ENCODE data around the gene JPH4. TPM values are rescaled to one million over a fixed set of nuclear protein-coding genes. Genes with fewer than 3 reads are reported as not detected.
A peak's percentile ranks its signal among the peaks of the same experiment; 100 is the strongest.
"Not testable (repeated sequence)": the region's sequence is repeated elsewhere in the genome, so short reads cannot be mapped to it uniquely, and the experiment has no call there.

Gene JPH4
- total and polyA plus RNA-seq, 3 experiments from 2014 or later: 1.8 TPM; not detected in 1

GRCh38 chr14:23612802-23613201, 34.2 kb upstream of the JPH4 start:
- Histone ChIP-seq H3K4me1 (ENCODE audit: insufficient read depth, low read length) (peaks cover 29% of the 10 kb centered on the region), H3K9me3 (ENCODE audit: low read length) (no peaks in the 10 kb centered on the region), H3K27ac (ENCODE audit: low read depth, low read length) (no peak overlapping the region), H3K27me3 (ENCODE audit: insufficient read depth, low read length, poor library complexity, severe bottlenecking) (no peaks in the 10 kb centered on the region), H3K4me3 (ENCODE audit: low read length) (no peak overlapping the region), H3K36me3 (ENCODE audit: insufficient read depth, low read length) (no peaks in the 10 kb centered on the region)
- no peaks in the 10 kb centered on the region for H3K36me3 Mint-ChIP-seq
- H3K9me3 Mint-ChIP-seq: peaks cover 0 to 1% (median 0%) of the 10 kb centered on the region in 5 donors
- H3K27me3 Mint-ChIP-seq: peaks cover 6 to 10% of the 10 kb centered on the region in 2 donors
- ChIA-PET POLR2A (no interaction called here), CTCF (interaction anchor here (1.2 to 5.8 kb wide), 3 partner anchors 20 to 316 kb away, joined by 3 to 51 read pairs (median 28); no protein-coding TSS in a partner anchor)
- H3K27ac Mint-ChIP-seq: no peak overlapping the region
- peaks cover 28 to 33% (median 28%) of the 10 kb centered on the region in 3 donors for H3K4me1 Mint-ChIP-seq
- no peak overlapping the region for H3K4me3 Mint-ChIP-seq
- DNase-seq: no peak

- Mint-ChIP-seq H3K27me3 (peaks cover 6 to 10% of the 10 kb centered on the region in 2 donors), H3K27ac (peak overlapping the region in 4 of 8 donors; percentile 8 to 84 (median 42))
Observed at GRCh38 chr14:23612354-23612732, 33.8 kb upstream of the JPH4 start.

GRCh38 chr14:23610815-23611289, 32.3 kb upstream of the JPH4 start:
- Mint-ChIP-seq H3K4me3 (peak overlapping the region in 6 of 7 donors; percentile 69 to 89 (median 74)), H3K27ac (peak overlapping the region; percentile 76 to 98 (median 90)), H3K9me3 (peaks cover 0 to 1% (median 0%) of the 10 kb centered on the region in 5 donors), H3K4me1 (peaks cover 28 to 33% (median 28%) of the 10 kb centered on the region in 3 donors), H3K27me3 (peaks cover 5 to 6% of the 10 kb centered on the region in 2 donors), H3K36me3 (no peaks in the 10 kb centered on the region)
- DNase-seq: peak in 1 of 5 donors; percentile 13
- no peak overlapping the region for H3K4me3 ChIP-seq (ENCODE audit: low read length)
- no peaks in the 10 kb centered on the region for H3K27me3 ChIP-seq (ENCODE audit: insufficient read depth, low read length, poor library complexity, severe bottlenecking)
- H3K9me3 ChIP-seq (ENCODE audit: low read length): no peaks in the 10 kb centered on the region
- CTCF ChIA-PET: interaction anchor here (1.2 to 5.8 kb wide), 3 partner anchors 21 to 48 kb away, joined by 3 to 51 read pairs (median 28); no protein-coding TSS in a partner anchor
- POLR2A ChIA-PET: interaction anchor here (0.6 kb wide), 1 partner anchor 282 kb away, joined by 4 read pairs; no protein-coding TSS in a partner anchor
- H3K4me1 ChIP-seq (ENCODE audit: insufficient read depth, low read length): peaks cover 29% of the 10 kb centered on the region
- no peak overlapping the region for H3K27ac ChIP-seq (ENCODE audit: low read depth, low read length)
- H3K36me3 ChIP-seq (ENCODE audit: insufficient read depth, low read length): no peaks in the 10 kb centered on the region

More at GRCh38 chr14:23612354-23612732, 33.8 kb upstream of the JPH4 start:
- no peaks in the 10 kb centered on the region for H3K36me3 ChIP-seq (ENCODE audit: insufficient read depth, low read length)
- peaks cover 29% of the 10 kb centered on the region for H3K4me1 ChIP-seq (ENCODE audit: insufficient read depth, low read length)
- no peaks in the 10 kb centered on the region for H3K27me3 ChIP-seq (ENCODE audit: insufficient read depth, low read length, poor library complexity, severe bottlenecking)
- ChIA-PET CTCF (interaction anchor here (1.2 to 5.8 kb wide), 3 partner anchors 20 to 317 kb away, joined by 3 to 51 read pairs (median 28); no protein-coding TSS in a partner anchor), POLR2A (no interaction called here)
- no peaks in the 10 kb centered on the region for H3K36me3 Mint-ChIP-seq
- H3K9me3 ChIP-seq (ENCODE audit: low read length): no peaks in the 10 kb centered on the region
- H3K4me1 Mint-ChIP-seq: peaks cover 28 to 33% (median 28%) of the 10 kb centered on the region in 3 donors
- no peak for DNase-seq
- H3K4me3 Mint-ChIP-seq: no peak overlapping the region
- peaks cover 0 to 1% (median 0%) of the 10 kb centered on the region in 5 donors for H3K9me3 Mint-ChIP-seq
- no peak overlapping the region for H3K4me3 ChIP-seq (ENCODE audit: low read length)
- no peak overlapping the region for H3K27ac ChIP-seq (ENCODE audit: low read depth, low read length)

- Histone ChIP-seq H3K4me1 (ENCODE audit: insufficient read depth, low read length) (peaks cover 29% of the 10 kb centered on the region), H3K9me3 (ENCODE audit: low read length) (no peaks in the 10 kb centered on the region), H3K4me3 (ENCODE audit: low read length) (peak overlapping the region; percentile 32), H3K36me3 (ENCODE audit: insufficient read depth, low read length) (no peaks in the 10 kb centered on the region), H3K27me3 (ENCODE audit: insufficient read depth, low read length, poor library complexity, severe bottlenecking) (no peaks in the 10 kb centered on the region), H3K27ac (ENCODE audit: low read depth, low read length) (peak overlapping the region; percentile 38)
- H3K4me1 Mint-ChIP-seq: peaks cover 28 to 33% (median 28%) of the 10 kb centered on the region in 3 donors
- POLR2A ChIA-PET: no interaction called here
- H3K27ac Mint-ChIP-seq: peak overlapping the region; percentile 76 to 98 (median 90)
- CTCF ChIA-PET: interaction anchor here (5.3 to 5.8 kb wide), 2 partner anchors 21 to 22 kb away, joined by 28 to 51 read pairs; no protein-coding TSS in a partner anchor
- H3K4me3 Mint-ChIP-seq: peak overlapping the region in 6 of 7 donors; percentile 69 to 89 (median 74)
- no peaks in the 10 kb centered on the region for H3K36me3 Mint-ChIP-seq
- H3K27me3 Mint-ChIP-seq: peaks cover 0 to 4% of the 10 kb centered on the region in 2 donors
- peak in 2 of 5 donors; percentile 23 to 29 for DNase-seq
- peaks cover 0 to 1% (median 0%) of the 10 kb centered on the region in 5 donors for H3K9me3 Mint-ChIP-seq
Observed at GRCh38 chr14:23610090-23610814, 31.7 kb upstream of the JPH4 start.

GRCh38 chr14:23609411-23610089, 31.0 kb upstream of the JPH4 start:
- peak overlapping the region; percentile 38 for H3K27ac ChIP-seq (ENCODE audit: low read depth, low read length)

GRCh38 chr14:23609001-23609400, 30.4 kb upstream of the JPH4 start:
- Mint-ChIP-seq H3K4me1 (peaks cover 28 to 33% (median 28%) of the 10 kb centered on the region in 3 donors), H3K9me3 (peaks cover 0 to 1% (median 0%) of the 10 kb centered on the region in 5 donors), H3K27me3 (peaks cover 0 to 5% of the 10 kb centered on the region in 2 donors), H3K27ac (peak overlapping the region; percentile 5 to 98 (median 84)), H3K36me3 (no peaks in the 10 kb centered on the region), H3K4me3 (peak overlapping the region in 1 of 7 donors; percentile 20)
- ChIA-PET CTCF (interaction anchor here (1.0 kb wide), 1 partner anchor 20 kb away, joined by 3 read pairs; no protein-coding TSS in a partner anchor), POLR2A (no interaction called here)
- Histone ChIP-seq H3K4me1 (ENCODE audit: insufficient read depth, low read length) (peaks cover 29% of the 10 kb centered on the region), H3K27me3 (ENCODE audit: insufficient read depth, low read length, poor library complexity, severe bottlenecking) (no peaks in the 10 kb centered on the region), H3K9me3 (ENCODE audit: low read length) (no peaks in the 10 kb centered on the region), H3K4me3 (ENCODE audit: low read length) (no peak overlapping the region), H3K27ac (ENCODE audit: low read depth, low read length) (no peak overlapping the region), H3K36me3 (ENCODE audit: insufficient read depth, low read length) (no peaks in the 10 kb centered on the region)
- no peak for DNase-seq

More at GRCh38 chr14:23609411-23610089, 31.0 kb upstream of the JPH4 start:
- H3K9me3 Mint-ChIP-seq; H3K36me3 Mint-ChIP-seq; DNase-seq; POLR2A ChIA-PET; H3K27me3 Mint-ChIP-seq; H3K36me3 ChIP-seq (ENCODE audit: insufficient read depth, low read length); H3K9me3 ChIP-seq (ENCODE audit: low read length); H3K27me3 ChIP-seq (ENCODE audit: insufficient read depth, low read length, poor library complexity, severe bottlenecking): not testable (repeated sequence)
- H3K4me1 ChIP-seq (ENCODE audit: insufficient read depth, low read length): peaks cover 29% of the 10 kb centered on the region
- Mint-ChIP-seq H3K27ac (peak overlapping the region; percentile 76 to 98 (median 90)), H3K4me3 (peak overlapping the region in 3 of 7 donors; percentile 69 to 79 (median 78)), H3K4me1 (peaks cover 28 to 33% (median 28%) of the 10 kb centered on the region in 3 donors)
- peak overlapping the region; percentile 32 for H3K4me3 ChIP-seq (ENCODE audit: low read length)
- CTCF ChIA-PET: interaction anchor here (5.3 to 5.8 kb wide), 2 partner anchors 20 to 23 kb away, joined by 28 to 51 read pairs; no protein-coding TSS in a partner anchor

- H3K9me3 Mint-ChIP-seq: peaks cover 0 to 1% (median 0%) of the 10 kb centered on the region in 5 donors
- ChIA-PET POLR2A (no interaction called here), CTCF (interaction anchor here (1.0 to 1.9 kb wide), 2 partner anchors 20 to 23 kb away, joined by 3 to 8 read pairs; no protein-coding TSS in a partner anchor)
- H3K4me1 Mint-ChIP-seq: peaks cover 28 to 33% (median 28%) of the 10 kb centered on the region in 3 donors
- H3K4me3 Mint-ChIP-seq: no peak overlapping the region
- peaks cover 0 to 5% of the 10 kb centered on the region in 2 donors for H3K27me3 Mint-ChIP-seq
- Histone ChIP-seq H3K36me3 (ENCODE audit: insufficient read depth, low read length) (no peaks in the 10 kb centered on the region), H3K27me3 (ENCODE audit: insufficient read depth, low read length, poor library complexity, severe bottlenecking) (no peaks in the 10 kb centered on the region), H3K4me1 (ENCODE audit: insufficient read depth, low read length) (peaks cover 29% of the 10 kb centered on the region), H3K9me3 (ENCODE audit: low read length) (no peaks in the 10 kb centered on the region), H3K27ac (ENCODE audit: low read depth, low read length) (no peak overlapping the region), H3K4me3 (ENCODE audit: low read length) (no peak overlapping the region)
- H3K27ac Mint-ChIP-seq: peak overlapping the region in 6 of 8 donors; percentile 5 to 98 (median 36)
- no peaks in the 10 kb centered on the region for H3K36me3 Mint-ChIP-seq
- DNase-seq: no peak
Observed at GRCh38 chr14:23608454-23608853, 29.9 kb upstream of the JPH4 start.
